SU-DHL-6 (cell line): ENCODE data around the gene IQSEC2.

ENCODE experiments used
- H2AFZ ChIP-seq: fragments of 200-600 bp; sonication (generic); 2 replicates; pipeline ENCODE4 v1.6.1; 2014; ENCODE audit warnings: low read depth, mild to moderate bottlenecking, moderate library complexity, mixed read lengths, antibody characterized with exemption, low read length; ENCODE audit not compliant: severe bottlenecking
- H3F3A ChIP-seq: fragments of 200-600 bp; shearing (Covaris generic); 2 replicates; pipeline ENCODE4 v1.6.0; 2016; ENCODE audit warnings: antibody characterized with exemption, mild to moderate bottlenecking; ENCODE audit not compliant: insufficient read depth
- H3K27ac ChIP-seq: fragments of 200-600 bp; sonication (generic); 2 replicates; pipeline ENCODE4 v1.5.1; 2016; ENCODE audit warnings: low read depth, mild to moderate bottlenecking, low read length, moderate library complexity, mixed read lengths
- H3K27me3 ChIP-seq: fragments of 200-600 bp; sonication (generic), shearing (Covaris generic); 2 replicates; pipeline ENCODE4 v1.6.0; 2014; ENCODE audit warnings: mild to moderate bottlenecking, low read length
- H3K36me3 ChIP-seq: fragments of 200-600 bp; sonication (generic); 2 replicates; pipeline ENCODE4 v1.6.1; 2014; ENCODE audit warnings: mild to moderate bottlenecking, low read length, mixed read lengths
- H3K4me2 ChIP-seq: fragments of 300-600, 200-600 bp; shearing (Covaris generic), sonication (generic); 2 replicates; pipeline ENCODE4 v1.6.0; 2014; ENCODE audit warnings: low read length, low read depth, mild to moderate bottlenecking; ENCODE audit not compliant: poor library complexity, severe bottlenecking
- H3K4me3 ChIP-seq: fragments of 200-600 bp; sonication (generic); 2 replicates; pipeline ENCODE4 v1.5.1; 2014; ENCODE audit warnings: antibody characterized with exemption, low read length, mild to moderate bottlenecking, mixed read lengths; ENCODE audit not compliant: insufficient read depth, poor library complexity, severe bottlenecking
- H3K79me2 ChIP-seq: fragments of 200-600 bp; sonication (generic); 2 replicates; pipeline ENCODE4 v1.6.1; 2014; ENCODE audit warnings: mild to moderate bottlenecking, low read length, moderate library complexity; ENCODE audit not compliant: insufficient read depth
- H3K9ac ChIP-seq: fragments of 200-600 bp; sonication (generic); 2 replicates; pipeline ENCODE4 v1.7.0; 2014; ENCODE audit warnings: mild to moderate bottlenecking, low read length
- H3K9me2 ChIP-seq: fragments of 200-600 bp; sonication (generic); replicated peaks from 2 replicates; pipeline ENCODE4 v1.6.1; 2014; ENCODE audit warnings: low read length; ENCODE audit not compliant: insufficient read depth
- H3K9me3 ChIP-seq: fragments of 200-600 bp; sonication (generic); 2 replicates; pipeline ENCODE4 v1.6.1; 2014; ENCODE audit warnings: low read length, mixed read lengths; ENCODE audit not compliant: insufficient read depth
- H4K20me1 ChIP-seq: fragments of 200-600 bp; sonication (generic); 2 replicates; pipeline ENCODE4 v1.6.1; 2014; ENCODE audit warnings: low read depth, mild to moderate bottlenecking, antibody characterized with exemption, low read length, moderate library complexity, mixed read lengths
- EZH2phosphoT487 ChIP-seq: fragments of 200-600 bp; sonication (generic), shearing (Covaris generic); conservative IDR thresholded peaks from 2 replicates; pipeline ENCODE4 v1.6.1; 2018; ENCODE audit warnings: mild to moderate bottlenecking, antibody characterized with exemption, low read length, moderate library complexity, mixed read lengths
- TF ChIP-seq, protein P1 (sequence below): fragments of 200-600 bp; sonication (generic); IDR thresholded peaks from one replicate; pipeline ENCODE4 v1.5.1; 2017; ENCODE audit warnings: antibody characterized with exemption, mild to moderate bottlenecking, low read length, moderate library complexity; ENCODE audit not compliant: insufficient read depth, poor library complexity, severe bottlenecking

The IQSEC2 gene

DNA sequence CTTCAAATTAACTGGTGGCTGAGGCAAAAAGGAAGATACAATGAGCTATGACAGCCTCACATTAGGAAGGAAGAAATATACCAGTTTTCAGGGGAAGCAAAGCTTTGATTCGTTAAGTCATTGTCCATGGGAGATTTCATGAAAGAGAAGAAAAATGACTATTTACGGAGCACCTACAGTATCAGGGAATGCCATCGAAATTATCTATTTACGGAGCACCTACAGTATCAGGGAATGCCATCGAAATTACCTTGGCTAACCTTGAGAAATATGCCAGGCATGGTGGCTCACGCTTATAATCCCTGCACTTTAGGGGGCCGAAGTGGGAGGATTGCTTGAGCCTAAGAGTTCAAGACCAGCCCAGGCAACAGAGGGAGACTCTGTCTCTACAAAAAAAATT is 28.5 kb upstream of the IQSEC2 start:
- no peaks in the 10 kb centered on the region for H3K9me3 ChIP-seq
- H3F3A ChIP-seq: no peaks in the 10 kb centered on the region
- H3K4me2 ChIP-seq: no peak overlapping the region
- H3K79me2 ChIP-seq: no peaks in the 10 kb centered on the region
- H3K4me3 ChIP-seq: no peak overlapping the region
- H3K27me3 ChIP-seq: no peaks in the 10 kb centered on the region
- no peaks in the 10 kb centered on the region for H4K20me1 ChIP-seq
- no peaks in the 10 kb centered on the region for H3K9me2 ChIP-seq
- no peak overlapping the region for H2AFZ ChIP-seq
- H3K9ac ChIP-seq: no peak overlapping the region
- H3K36me3 ChIP-seq: no peaks in the 10 kb centered on the region
- H3K27ac ChIP-seq: no peak overlapping the region
- TF ChIP-seq, protein P1, sequence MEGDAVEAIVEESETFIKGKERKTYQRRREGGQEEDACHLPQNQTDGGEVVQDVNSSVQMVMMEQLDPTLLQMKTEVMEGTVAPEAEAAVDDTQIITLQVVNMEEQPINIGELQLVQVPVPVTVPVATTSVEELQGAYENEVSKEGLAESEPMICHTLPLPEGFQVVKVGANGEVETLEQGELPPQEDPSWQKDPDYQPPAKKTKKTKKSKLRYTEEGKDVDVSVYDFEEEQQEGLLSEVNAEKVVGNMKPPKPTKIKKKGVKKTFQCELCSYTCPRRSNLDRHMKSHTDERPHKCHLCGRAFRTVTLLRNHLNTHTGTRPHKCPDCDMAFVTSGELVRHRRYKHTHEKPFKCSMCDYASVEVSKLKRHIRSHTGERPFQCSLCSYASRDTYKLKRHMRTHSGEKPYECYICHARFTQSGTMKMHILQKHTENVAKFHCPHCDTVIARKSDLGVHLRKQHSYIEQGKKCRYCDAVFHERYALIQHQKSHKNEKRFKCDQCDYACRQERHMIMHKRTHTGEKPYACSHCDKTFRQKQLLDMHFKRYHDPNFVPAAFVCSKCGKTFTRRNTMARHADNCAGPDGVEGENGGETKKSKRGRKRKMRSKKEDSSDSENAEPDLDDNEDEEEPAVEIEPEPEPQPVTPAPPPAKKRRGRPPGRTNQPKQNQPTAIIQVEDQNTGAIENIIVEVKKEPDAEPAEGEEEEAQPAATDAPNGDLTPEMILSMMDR: no peak
- no peak for TF ChIP-seq EZH2phosphoT487

DNA sequence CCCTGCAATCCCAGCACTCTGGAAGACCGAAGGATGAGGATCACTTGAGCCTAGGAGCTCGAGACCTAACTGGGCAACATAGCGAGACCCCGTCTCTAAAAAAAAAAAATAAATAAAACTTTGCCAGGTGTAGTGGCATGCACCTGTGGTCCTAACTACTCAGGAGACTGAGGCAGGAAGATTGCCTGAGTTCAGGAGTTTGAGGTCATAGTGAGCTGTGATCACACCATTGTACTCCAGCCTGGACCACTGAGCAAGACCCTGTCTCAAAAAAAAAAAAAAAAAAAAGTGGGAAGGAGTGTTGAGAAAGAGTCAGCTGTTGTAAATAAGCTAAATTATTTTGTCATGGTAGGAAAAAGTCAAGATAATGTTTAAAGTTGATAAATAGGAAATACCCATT is 27.5 kb upstream of the IQSEC2 start:
- Histone ChIP-seq H3K27me3 (no peaks in the 10 kb centered on the region), H3K79me2 (no peaks in the 10 kb centered on the region), H3K9me3 (no peaks in the 10 kb centered on the region), H3K4me3 (no peak overlapping the region), H3K36me3 (no peaks in the 10 kb centered on the region), H2AFZ (no peak overlapping the region), H3K9me2 (no peaks in the 10 kb centered on the region), H4K20me1 (no peaks in the 10 kb centered on the region), H3K9ac (no peak overlapping the region), H3F3A (no peaks in the 10 kb centered on the region), H3K4me2 (no peak overlapping the region), H3K27ac (no peak overlapping the region)
- TF ChIP-seq, protein P1: no peak
- no peak for TF ChIP-seq EZH2phosphoT487

DNA sequence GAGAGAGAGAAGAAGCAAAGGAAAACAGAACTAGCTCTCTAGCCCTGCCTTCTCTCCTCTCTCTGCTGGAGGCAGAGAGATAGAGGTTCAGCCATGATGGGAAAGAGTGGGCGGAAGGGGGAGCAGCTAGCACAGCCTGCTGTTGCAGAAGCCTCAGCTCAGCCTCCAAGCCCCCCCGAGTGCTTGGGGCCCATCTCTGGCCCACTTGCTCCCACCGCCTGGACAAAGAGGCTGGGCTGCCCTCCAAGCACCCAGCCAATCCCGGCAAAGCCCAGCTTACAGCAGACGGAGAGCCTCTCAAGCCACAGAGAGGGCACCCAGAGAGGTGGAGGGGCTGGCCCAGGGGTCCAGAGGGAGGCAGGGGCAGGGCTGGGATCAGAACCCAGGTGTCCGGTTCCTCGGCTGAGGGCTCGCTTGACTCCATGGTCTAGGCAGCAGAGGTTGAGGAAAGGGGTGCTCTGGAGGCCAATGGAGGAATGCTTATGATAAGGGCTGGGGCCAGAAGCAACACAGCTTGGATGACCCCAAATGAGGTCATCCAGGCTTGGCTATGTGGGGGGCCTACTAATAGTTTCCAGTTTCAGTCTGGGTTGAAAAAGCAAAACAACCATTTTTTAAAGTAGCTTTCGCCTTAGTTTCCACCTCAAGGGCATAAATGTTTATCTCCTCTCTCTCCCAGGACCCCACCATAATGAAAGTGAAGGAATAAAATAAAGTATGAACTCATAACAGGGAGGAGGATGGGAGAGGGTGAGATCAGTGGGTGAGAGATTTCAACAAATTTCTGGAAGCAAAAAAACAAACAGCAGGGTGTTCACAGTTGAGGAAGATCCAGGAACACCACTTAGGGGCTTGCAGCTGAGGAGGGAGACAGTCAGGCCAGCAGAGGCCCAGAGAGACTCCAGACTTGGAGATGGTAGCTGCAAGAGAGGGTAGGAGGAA is 24.9 kb upstream of the IQSEC2 start:
- no peak overlapping the region for H3K27ac ChIP-seq
- TF ChIP-seq EZH2phosphoT487: no peak
- TF ChIP-seq, protein P1: no peak
- no peaks in the 10 kb centered on the region for H3K27me3 ChIP-seq
- no peaks in the 10 kb centered on the region for H3K9me2 ChIP-seq
- no peaks in the 10 kb centered on the region for H3K9me3 ChIP-seq
- H3K36me3 ChIP-seq: no peaks in the 10 kb centered on the region
- H3K9ac ChIP-seq: no peak overlapping the region
- no peaks in the 10 kb centered on the region for H4K20me1 ChIP-seq
- no peak overlapping the region for H2AFZ ChIP-seq
- H3F3A ChIP-seq: no peaks in the 10 kb centered on the region
- H3K4me3 ChIP-seq: no peak overlapping the region
- H3K4me2 ChIP-seq: no peak overlapping the region
- H3K79me2 ChIP-seq: no peaks in the 10 kb centered on the region
